HG02973 (cell line): ENCODE data around the gene CAMK1D.
"Not testable (repeated sequence)": the region's sequence is repeated elsewhere in the genome, so short reads cannot be mapped to it uniquely, and the experiment has no call there.

Experiments used
- ATAC-seq: cut with Tn5 transposase; IDR thresholded peaks from one replicate; pipeline ENCODE4 v1.9.1; 2021; ENCODE audit warnings: moderate library complexity; ENCODE audit not compliant: unreplicated experiment

Gene CAMK1D

DNA sequence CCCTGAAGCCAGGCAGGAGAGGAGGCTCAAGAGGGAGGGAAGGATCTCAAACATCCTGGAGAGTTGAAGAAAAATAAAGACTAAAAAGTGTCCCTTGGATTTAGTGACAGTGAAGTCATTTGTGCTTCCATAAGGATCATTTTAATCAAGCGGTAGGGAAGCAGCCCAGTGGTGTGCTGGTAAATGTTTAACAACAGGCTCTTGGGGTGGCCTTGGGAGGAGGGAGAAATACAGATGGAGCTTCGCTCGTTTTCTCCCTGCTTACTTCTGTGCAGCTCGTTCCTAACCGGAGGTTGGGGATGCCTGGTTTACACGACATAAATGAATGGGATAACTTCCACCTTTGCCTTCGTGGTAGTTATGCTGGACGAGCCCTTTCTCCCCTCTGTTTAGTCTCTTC is 140.0 kb downstream of the CAMK1D start:
- no peak for ATAC-seq

DNA sequence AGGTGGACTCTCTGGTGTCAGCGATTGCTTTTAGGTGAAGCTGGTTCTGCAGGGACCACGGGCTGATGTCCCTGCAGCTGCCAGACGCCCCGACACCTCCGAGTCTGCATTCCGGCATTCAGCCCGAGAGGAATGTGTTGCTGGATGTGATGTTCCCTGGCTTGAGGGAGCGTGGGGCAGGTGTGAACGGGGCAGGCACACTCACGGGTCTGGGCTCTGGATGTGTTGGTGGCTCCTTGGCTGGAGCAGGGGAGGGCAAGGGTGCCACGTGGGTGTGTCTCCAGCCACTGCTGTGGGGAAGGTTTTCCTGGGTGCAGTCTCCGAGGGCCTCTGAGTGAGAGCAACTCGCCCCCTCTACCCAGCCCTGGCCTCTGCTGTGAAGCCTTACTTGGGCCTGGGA is 140.5 kb downstream of the CAMK1D start:
- ATAC-seq: no peak

DNA sequence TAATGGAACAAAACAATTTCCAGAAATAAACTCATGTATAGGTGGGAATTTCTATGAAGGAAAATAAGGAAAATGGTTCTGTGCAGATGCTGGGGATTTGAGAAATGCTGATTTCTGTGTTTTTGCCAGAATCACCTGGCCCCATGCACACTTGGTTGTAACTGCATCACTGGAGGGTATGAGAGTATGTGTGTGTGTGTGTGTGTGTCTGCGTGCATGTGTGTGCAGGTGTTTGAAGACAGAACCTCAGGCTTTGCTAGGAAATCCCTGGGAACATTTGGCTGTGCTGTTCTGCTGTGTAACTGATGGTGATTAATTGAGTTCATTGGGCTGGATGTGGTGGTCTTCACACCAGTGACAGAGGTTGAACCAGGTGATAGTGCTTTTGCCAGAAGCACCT is 141.6 kb downstream of the CAMK1D start:
- ATAC-seq: no peak

GRCh38 chr10:12491491-12491890 is 142.1 kb downstream of the CAMK1D start:
- no peak for ATAC-seq

DNA sequence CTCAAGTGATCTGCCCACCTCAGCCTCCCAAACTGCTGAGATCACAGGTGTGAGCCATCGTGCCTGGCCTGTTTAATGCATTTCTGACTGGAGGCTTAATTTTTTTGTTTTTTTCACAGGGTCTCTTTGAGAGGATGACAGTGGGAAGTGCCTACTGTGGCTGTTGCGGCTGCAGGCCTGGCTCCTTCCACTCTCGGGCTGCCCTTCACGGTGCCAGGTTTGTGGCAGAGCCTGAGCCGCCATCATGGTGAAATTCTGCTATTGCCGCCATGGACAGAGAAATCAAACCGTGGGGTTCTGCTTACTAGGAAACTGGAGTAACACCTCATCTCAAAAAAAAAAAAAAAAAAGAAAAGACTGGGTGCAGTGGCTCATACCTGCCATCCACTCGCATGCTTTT is 142.7 kb downstream of the CAMK1D start:
- no peak for ATAC-seq

DNA sequence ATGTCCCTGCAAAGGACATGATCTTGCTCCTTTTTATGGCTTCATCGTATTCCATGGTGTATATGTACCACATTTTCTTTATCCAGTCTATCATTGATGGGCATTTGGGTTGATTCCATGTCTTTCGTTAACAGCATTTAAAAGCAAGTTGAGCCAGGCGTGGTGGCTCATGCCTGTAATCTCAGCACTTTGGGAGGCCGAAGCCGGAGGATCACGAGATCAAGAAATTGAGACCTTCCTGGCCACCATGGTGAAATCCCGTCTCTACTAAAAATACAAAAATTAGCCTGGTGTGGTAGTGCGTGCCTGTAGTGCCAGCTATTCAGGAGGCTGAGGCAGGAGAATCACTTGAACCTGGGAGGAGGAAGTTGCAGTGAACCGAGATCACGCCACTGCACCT is 147.7 kb downstream of the CAMK1D start:
- not testable (repeated sequence) for ATAC-seq

- ATAC-seq: no peak
Measured at GRCh38 chr10:12499076-12499986, 150.0 kb downstream of the CAMK1D start.

GRCh38 chr10:12500381-12501303 is 151.3 kb downstream of the CAMK1D start:
- ATAC-seq: no peak

- no peak for ATAC-seq
Measured at GRCh38 chr10:12501324-12501723, 152.0 kb downstream of the CAMK1D start.

DNA sequence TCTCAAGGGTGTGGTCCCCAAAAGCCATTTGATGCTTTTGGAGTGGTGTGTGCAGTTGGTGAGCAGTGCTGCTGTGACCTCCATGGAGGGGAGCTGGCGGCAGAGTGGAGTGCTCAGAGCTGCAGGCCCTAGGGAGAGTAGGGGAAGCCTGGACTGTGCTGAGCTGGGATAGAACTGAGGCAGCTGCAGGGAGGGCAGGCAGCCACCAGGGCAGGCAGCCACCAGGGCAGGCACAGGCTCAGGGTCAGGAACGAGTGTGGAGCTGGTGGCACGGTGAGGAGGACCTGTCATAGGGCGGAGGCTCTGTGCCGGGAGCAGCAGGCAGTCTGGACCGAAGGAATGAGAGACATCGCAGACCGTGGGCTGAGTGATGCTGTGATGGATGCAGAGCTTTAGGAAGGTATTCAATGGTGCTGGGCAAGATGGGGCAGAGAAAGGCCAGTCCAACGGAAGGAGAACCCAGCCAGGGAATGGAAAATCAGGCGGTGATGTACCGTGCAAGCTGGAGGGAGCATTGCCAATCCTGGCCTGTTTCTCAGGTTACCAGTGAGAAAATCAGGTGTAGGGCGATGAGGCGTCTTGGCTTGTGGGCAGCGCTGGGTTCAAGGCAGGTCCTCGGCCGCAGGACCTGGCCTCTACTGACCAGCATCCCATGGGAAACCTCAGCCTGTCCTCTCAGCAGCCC is 152.6 kb downstream of the CAMK1D start:
- ATAC-seq: no peak

- ATAC-seq: no peak
Measured at GRCh38 chr10:12502526-12503274, 153.4 kb downstream of the CAMK1D start.

DNA sequence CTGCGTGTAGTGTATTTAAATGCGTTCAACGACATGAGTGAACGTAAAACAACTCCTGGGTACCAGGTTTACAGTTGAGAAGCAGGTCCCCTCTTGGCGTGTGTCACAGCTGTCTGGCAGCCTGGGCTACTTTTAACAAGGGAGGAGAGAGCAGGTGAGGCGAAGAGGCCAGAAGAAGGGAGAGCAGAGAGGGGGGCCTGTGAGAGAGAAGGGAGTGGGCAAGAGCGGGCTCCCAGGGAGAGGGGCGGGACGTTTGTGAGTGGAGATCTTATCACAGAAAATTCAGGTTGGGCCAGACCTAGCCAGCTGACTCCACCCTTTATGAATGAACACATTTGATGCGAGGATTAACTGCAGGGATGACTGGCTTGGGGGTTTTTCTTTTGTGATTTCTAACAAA is 154.0 kb downstream of the CAMK1D start:
- no peak for ATAC-seq

DNA sequence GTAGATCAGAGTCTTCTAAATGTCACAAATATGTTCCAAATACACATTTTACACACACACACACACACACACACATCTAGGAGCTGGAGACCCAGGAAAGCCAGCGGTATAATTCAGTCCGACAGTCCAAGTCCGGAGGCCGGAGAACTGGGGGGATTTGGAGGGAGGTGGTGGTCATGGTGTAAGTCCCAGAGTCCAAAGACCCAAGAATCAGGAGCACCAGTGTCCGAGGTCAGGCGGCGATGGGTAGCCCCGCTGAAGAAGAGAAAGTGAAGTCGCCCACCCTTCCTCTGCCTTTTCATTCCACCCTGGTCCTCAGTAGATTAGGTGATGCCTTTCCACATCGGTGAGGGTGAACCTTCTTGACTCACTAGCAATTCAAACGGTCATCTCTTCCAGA is 154.8 kb downstream of the CAMK1D start:
- ATAC-seq: no peak

DNA sequence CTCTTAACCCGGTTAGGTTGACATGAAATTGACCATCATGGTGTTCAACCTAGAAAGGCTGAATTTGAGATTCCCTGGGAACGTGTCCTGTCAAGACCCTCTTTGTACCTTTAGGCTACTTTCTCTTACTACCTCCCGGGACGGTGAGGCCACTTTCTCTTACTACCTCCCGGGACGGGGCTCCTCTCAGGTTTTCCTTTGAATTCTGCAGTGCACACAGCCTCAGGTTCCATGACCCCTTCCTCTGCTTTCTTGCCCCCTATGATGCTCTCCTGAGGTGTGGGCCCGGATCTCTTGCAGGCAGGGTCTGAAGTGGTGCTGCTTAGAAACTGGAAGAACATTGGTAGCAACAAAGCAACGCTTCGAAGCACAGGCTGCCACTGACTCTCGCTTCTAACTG is 155.3 kb downstream of the CAMK1D start:
- no peak for ATAC-seq

DNA sequence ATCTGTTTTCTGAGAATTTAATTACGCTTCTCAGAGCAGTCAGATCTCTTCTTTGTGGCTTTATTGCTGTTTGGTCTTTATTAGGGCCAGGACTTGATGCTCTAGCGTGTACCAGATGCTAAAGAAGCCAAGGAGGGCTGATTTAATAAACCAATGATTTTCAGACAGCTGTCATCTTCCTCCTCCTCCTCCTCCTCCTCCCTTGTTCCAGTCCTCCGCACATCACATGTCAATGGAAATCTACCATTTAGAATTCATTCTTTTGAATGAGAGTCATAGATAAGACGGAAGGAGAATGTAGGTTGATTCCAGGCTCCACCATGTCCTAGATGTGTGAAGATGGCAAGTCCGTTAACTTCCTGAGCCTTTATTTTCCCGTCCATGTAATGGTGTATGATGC is 156.3 kb downstream of the CAMK1D start:
- no peak for ATAC-seq

DNA sequence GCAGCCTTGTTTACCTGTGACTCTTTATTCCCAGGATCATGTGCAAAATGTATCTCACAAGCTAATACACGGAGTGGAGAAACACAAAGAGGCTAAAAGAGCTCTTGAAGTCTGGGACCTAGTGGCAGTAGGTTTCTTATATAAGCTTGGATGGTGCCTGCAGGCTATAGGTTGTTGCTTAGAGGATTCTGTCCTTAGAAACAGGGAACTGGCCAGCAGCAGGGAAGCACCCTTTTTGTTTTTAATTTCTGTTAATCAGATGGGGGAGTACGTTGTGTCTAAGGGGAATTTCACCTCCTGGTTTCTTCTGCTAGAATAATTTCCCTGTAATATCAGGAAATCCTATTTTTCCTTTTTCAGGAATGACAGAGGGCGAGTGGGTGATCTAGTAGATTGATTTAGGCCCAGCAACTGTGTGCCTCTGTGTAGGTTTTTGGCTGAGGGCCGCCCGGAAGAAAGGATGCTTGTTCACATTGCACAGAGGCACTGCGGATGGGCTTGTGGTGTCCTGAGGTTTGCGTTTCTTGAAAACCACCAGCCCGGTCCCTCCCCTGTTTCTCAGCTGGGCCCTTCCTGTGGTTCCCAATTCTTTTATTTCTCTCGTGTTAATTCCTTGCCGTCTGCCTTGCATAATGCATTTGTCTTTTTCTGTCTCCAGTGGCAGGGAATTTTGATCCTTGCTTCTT is 158.0 kb downstream of the CAMK1D start:
- ATAC-seq: no peak

GRCh38 chr10:12508165-12508564 is 158.8 kb downstream of the CAMK1D start:
- no peak for ATAC-seq

GRCh38 chr10:12509016-12509793 is 159.9 kb downstream of the CAMK1D start:
- ATAC-seq: no peak

DNA sequence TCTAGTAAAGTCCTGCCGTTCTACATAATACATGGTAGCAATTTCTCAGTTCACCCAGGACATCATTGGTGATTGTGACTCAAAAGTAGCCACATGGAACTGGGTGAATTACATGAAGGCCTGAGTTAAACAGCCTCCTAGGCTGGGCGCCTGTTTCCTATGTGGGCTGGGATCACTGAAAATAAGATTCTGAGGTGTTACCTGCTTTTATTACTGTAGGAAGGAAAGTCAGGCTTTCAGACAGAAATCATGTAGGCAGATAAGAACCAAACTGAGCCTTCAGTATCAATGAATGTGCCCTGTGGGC is 160.4 kb downstream of the CAMK1D start:
- no peak for ATAC-seq
